GM18861 (cell line): ENCODE data around the gene PRPH.
"Not testable (repeated sequence)": the region's sequence is repeated elsewhere in the genome, so short reads cannot be mapped to it uniquely, and the experiment has no call there.

Experiments used
- ATAC-seq: cut with Tn5 transposase; IDR thresholded peaks from one replicate; pipeline ENCODE4 v1.9.1; 2021; ENCODE audit not compliant: unreplicated experiment

Gene PRPH

GRCh38 chr12:49295082-49295936 is at the start of gene PRPH:
Gene PRPH, plus strand, starts transcription at chr12:49295147. Its CDS starts 54 bp downstream, at chr12:49295201.
- ATAC-seq, result no peak

GRCh38 chr12:49251357-49251756 is 43.6 kb upstream of the PRPH start:
- no peak for ATAC-seq

- no peak for ATAC-seq
Observed at GRCh38 chr12:49253033-49253623, 41.8 kb upstream of the PRPH start.

GRCh38 chr12:49255456-49255855 is 39.5 kb upstream of the PRPH start:
- ATAC-seq, result not testable (repeated sequence)

- ATAC-seq, result no peak
Observed at GRCh38 chr12:49255857-49256637, 38.9 kb upstream of the PRPH start.

GRCh38 chr12:49257508-49258184 is 37.3 kb upstream of the PRPH start:
- not testable (repeated sequence) for ATAC-seq

GRCh38 chr12:49259452-49259851 is 35.5 kb upstream of the PRPH start:
- no peak for ATAC-seq

GRCh38 chr12:49260166-49260565 is 34.8 kb upstream of the PRPH start:
- no peak for ATAC-seq

GRCh38 chr12:49260571-49261363 is 34.2 kb upstream of the PRPH start:
- no peak for ATAC-seq

GRCh38 chr12:49261721-49262120 is 33.2 kb upstream of the PRPH start:
- no peak for ATAC-seq

GRCh38 chr12:49263400-49263763 is 31.6 kb upstream of the PRPH start:
- ATAC-seq, result no peak

GRCh38 chr12:49264466-49264872 is 30.5 kb upstream of the PRPH start:
- peak; percentile 21 for ATAC-seq

GRCh38 chr12:49264873-49265792 is 29.8 kb upstream of the PRPH start, which contains the start of gene TUBA1C:
Gene TUBA1C, plus strand, starts transcription at chr12:49265082. Its CDS starts 100 bp downstream, at chr12:49265182.
- ATAC-seq, result peak; percentile 73

GRCh38 chr12:49269191-49269590 is 25.8 kb upstream of the PRPH start:
- not testable (repeated sequence) for ATAC-seq

- ATAC-seq, result no peak
Observed at GRCh38 chr12:49272790-49273725, 21.9 kb upstream of the PRPH start.

GRCh38 chr12:49273726-49274395 is 21.1 kb upstream of the PRPH start:
- ATAC-seq, result no peak

- ATAC-seq, result no peak
Observed at GRCh38 chr12:49274396-49275069, 20.4 kb upstream of the PRPH start.
